Measurements from ENCODE around the gene GNAO1.

GNAO1 gene

GRCh38 chr16:56198006-56198754 lies 6.9 kb downstream of the GNAO1 start:
- no peak overlapping the region for H3K4me3 ChIP-seq (ENCODE audit: low read depth, low read length)
- no peak for TF ChIP-seq CTCF (IDR thresholded peaks at IDR 0.05; ENCODE audit: low read depth, low read length)

- no peak overlapping the region for H3K4me3 ChIP-seq (ENCODE audit: low read depth, low read length)
- no peak for TF ChIP-seq CTCF (IDR thresholded peaks at IDR 0.05; ENCODE audit: low read depth, low read length)
These were observed 7.4 kb downstream of the GNAO1 start for GRCh38 chr16:56198755-56199114.

- TF ChIP-seq CTCF (IDR thresholded peaks at IDR 0.05; ENCODE audit: low read depth, low read length) = no peak
These were observed 7.9 kb downstream of the GNAO1 start for GRCh38 chr16:56199164-56199563.

GRCh38 chr16:56201030-56201429 lies 9.7 kb downstream of the GNAO1 start:
- H3K4me3 ChIP-seq (ENCODE audit: low read depth, low read length) = no peak overlapping the region
- TF ChIP-seq CTCF (IDR thresholded peaks at IDR 0.05; ENCODE audit: low read depth, low read length) = no peak

More at GRCh38 chr16:56199164-56199563, 7.9 kb downstream of the GNAO1 start:
- H3K4me3 ChIP-seq (ENCODE audit: low read depth, low read length) = no peak overlapping the region

GRCh38 chr16:56202036-56202435 lies 10.7 kb downstream of the GNAO1 start:
- no peak overlapping the region for H3K4me3 ChIP-seq (ENCODE audit: low read depth, low read length)
- TF ChIP-seq CTCF (IDR thresholded peaks at IDR 0.05; ENCODE audit: low read depth, low read length) = no peak

- TF ChIP-seq CTCF (IDR thresholded peaks at IDR 0.05; ENCODE audit: low read depth, low read length) = 0 out of 2 replicates have a peak, but pooled peaks have one; percentile 14
- H3K4me3 ChIP-seq (ENCODE audit: low read depth, low read length) = no peak overlapping the region
These were observed 11.8 kb downstream of the GNAO1 start for GRCh38 chr16:56203052-56203451.

- no peak for TF ChIP-seq CTCF (IDR thresholded peaks at IDR 0.05; ENCODE audit: low read depth, low read length)
- no peak overlapping the region for H3K4me3 ChIP-seq (ENCODE audit: low read depth, low read length)
These were observed 13.5 kb downstream of the GNAO1 start for GRCh38 chr16:56204816-56205215.
